ENCODE measurements around the gene TLX1.
"Not testable (repeated sequence)": the region's sequence is repeated elsewhere in the genome, so short reads cannot be mapped to it uniquely, and the experiment has no call there.

The TLX1 gene

GRCh38 chr10:101154506-101154905 is 23.4 kb downstream of the TLX1 start:
- DNase-seq, result not testable (repeated sequence)

GRCh38 chr10:101155896-101156295 is 24.8 kb downstream of the TLX1 start:
- no peak for DNase-seq

GRCh38 chr10:101157756-101158458 is 26.8 kb downstream of the TLX1 start:
- no peak for DNase-seq

- DNase-seq, result no peak
Observed at GRCh38 chr10:101158459-101159058, 27.5 kb downstream of the TLX1 start.

- DNase-seq, result peak; percentile 72
Observed at GRCh38 chr10:101161494-101162299, 30.6 kb downstream of the TLX1 start.

GRCh38 chr10:101162677-101163076 is 31.6 kb downstream of the TLX1 start:
- no peak for DNase-seq

GRCh38 chr10:101164020-101164419 is 32.9 kb downstream of the TLX1 start:
- DNase-seq, result no peak

GRCh38 chr10:101165736-101166135 is 34.6 kb downstream of the TLX1 start:
- no peak for DNase-seq

- no peak for DNase-seq
Observed at GRCh38 chr10:101166430-101166829, 35.3 kb downstream of the TLX1 start.

- DNase-seq, result no peak
Observed at GRCh38 chr10:101172741-101173140, 41.6 kb downstream of the TLX1 start.

GRCh38 chr10:101174319-101174718 is 43.2 kb downstream of the TLX1 start:
- no peak for DNase-seq

- DNase-seq, result no peak
Observed at GRCh38 chr10:101176577-101176976, 45.5 kb downstream of the TLX1 start.

GRCh38 chr10:101182936-101183335 is 51.8 kb downstream of the TLX1 start:
- no peak for DNase-seq

- DNase-seq, result no peak
Observed at GRCh38 chr10:101183458-101184183, 52.5 kb downstream of the TLX1 start.
